H1 (cell line): ENCODE measurements around the gene TMEM50A. TPM values are rescaled to one million over a fixed set of nuclear protein-coding genes. Genes with fewer than 3 reads are reported as not detected.

Experiments used
- CTCF ChIA-PET: fragments of 300-600 bp; sonication (Branson Sonifier 250); formaldehyde crosslinking; loops from one replicate; lab custom pipeline; 2021; ENCODE audit not compliant: partially characterized antibody; lab: Charles Lee
- POLR2A ChIA-PET: fragments of 300-600 bp; sonication (Branson Sonifier 250); formaldehyde crosslinking; loops from one replicate; lab custom pipeline; 2021; ENCODE audit warnings: inconsistent platforms; ENCODE audit not compliant: partially characterized antibody; lab: Charles Lee
- DNase-seq, 2 experiments: peaks; one replicate each; pipeline versions ENCODE4 v3.0.0 to v3.0.0-alpha.2; 2010 to 2022; ENCODE audit warnings: low spot score in 2 of 2, low read depth in 1 of 2, mixed read lengths in 1 of 2
- FAIRE-seq: peaks from 2 replicates; lab custom pipeline; 2011; peaks lifted over from hg19 to GRCh38; lab: Jason Lieb, UNC
- H2AFZ ChIP-seq: 2 replicates; pipeline ENCODE4 v1.8.1; 2012; ENCODE audit warnings: low read length, inconsistent platforms
- H2AK5ac ChIP-seq: 2 replicates; pipeline ENCODE4 v1.6.1; 2013; ENCODE audit warnings: low read depth, low read length
- H2BK120ac ChIP-seq: replicated peaks from 2 replicates; pipeline ENCODE3; 2013; ENCODE audit warnings: low read depth, low read length, inconsistent platforms
- H2BK12ac ChIP-seq: 2 replicates; pipeline ENCODE4 v1.6.1; 2013; ENCODE audit warnings: low read depth, low read length
- H2BK15ac ChIP-seq: 2 replicates; pipeline ENCODE4 v1.6.1; 2013; ENCODE audit warnings: low read length
- H2BK20ac ChIP-seq: 2 replicates; pipeline ENCODE4 v1.6.1; 2013; ENCODE audit warnings: low read length
- H2BK5ac ChIP-seq: 2 replicates; pipeline ENCODE4 v1.6.1; 2013; ENCODE audit warnings: low read depth, low read length
- H3K14ac ChIP-seq: 2 replicates; pipeline ENCODE4 v1.6.1; 2013; ENCODE audit warnings: inconsistent platforms; ENCODE audit not compliant: insufficient read length
- H3K18ac ChIP-seq: 2 replicates; pipeline ENCODE4 v1.6.1; 2013; ENCODE audit warnings: low read length; ENCODE audit errors: extremely low read depth
- H3K23ac ChIP-seq: 2 replicates; pipeline ENCODE4 v1.6.1; 2013; ENCODE audit warnings: inconsistent platforms; ENCODE audit not compliant: insufficient read length
- H3K23me2 ChIP-seq: 2 replicates; pipeline ENCODE4 v1.6.1; 2013; ENCODE audit warnings: low read depth, low read length
- H3K27ac ChIP-seq: 2 replicates; pipeline ENCODE4 v1.6.1; 2011; ENCODE audit warnings: low read depth, low read length, inconsistent platforms
- H3K27me3 ChIP-seq, 4 experiments: replicated peaks in 1 of 4; 1 replicate in 1 of 4; 2 replicates in 3 of 4; pipeline versions ENCODE4 v1.6.1 to v1.8.1; 2011 to 2013; ENCODE audit warnings: low read length in 3 of 4, mild to moderate bottlenecking in 3 of 4, inconsistent platforms in 2 of 4, mixed read lengths in 2 of 4, moderate library complexity in 1 of 4; ENCODE audit not compliant: control insufficient read depth in 3 of 4, insufficient read depth in 3 of 4; ENCODE audit errors: extremely low read depth in 1 of 4
- H3K36me3 ChIP-seq, 4 experiments: 2 replicates each; pipeline versions ENCODE4 v1.6.1 to v1.8.1; 2011 to 2013; ENCODE audit warnings: mild to moderate bottlenecking in 4 of 4, low read length in 3 of 4, moderate library complexity in 2 of 4, control low read depth in 1 of 4, inconsistent platforms in 1 of 4; ENCODE audit not compliant: insufficient read depth in 4 of 4, control insufficient read depth in 2 of 4
- H3K4ac ChIP-seq: replicated peaks from 2 replicates; pipeline ENCODE3; 2013; ENCODE audit warnings: low read length, low read depth, mixed read lengths, inconsistent platforms; ENCODE audit not compliant: insufficient read length
- H3K4me1 ChIP-seq, 4 experiments: replicated peaks in 1 of 4; 1 replicate in 1 of 4; 2 replicates in 3 of 4; pipeline versions ENCODE4 v1.6.1 to v1.8.1; 2011 to 2013; ENCODE audit warnings: low read length in 3 of 4, inconsistent platforms in 2 of 4, mixed read lengths in 1 of 4; ENCODE audit not compliant: insufficient read depth in 4 of 4, control insufficient read depth in 3 of 4
- H3K4me2 ChIP-seq, 2 experiments: 2 replicates each; pipeline versions ENCODE4 v1.6.1 to v1.8.1; 2011 to 2013; ENCODE audit warnings: low read depth in 2 of 2, low read length in 2 of 2, control low read depth in 1 of 2, inconsistent platforms in 1 of 2, mild to moderate bottlenecking in 1 of 2; ENCODE audit not compliant: insufficient read depth in 1 of 2
- H3K4me3 ChIP-seq, 4 experiments: fragments of 200-600, 300-600 bp in 1 of 4; sonication (generic), shearing (Covaris generic), sonication (Bioruptor Twin) in 1 of 4; 2 replicates each; pipeline versions ENCODE4 v1.5.1 to v1.8.1; 2011 to 2016; ENCODE audit warnings: low read length in 4 of 4, low read depth in 3 of 4, control low read depth in 2 of 4, inconsistent platforms in 2 of 4, mild to moderate bottlenecking in 2 of 4, mixed read lengths in 1 of 4, moderate library complexity in 1 of 4; ENCODE audit not compliant: insufficient read depth in 2 of 4; ENCODE audit errors: extremely low read depth in 1 of 4
- H3K56ac ChIP-seq: replicated peaks from 2 replicates; pipeline ENCODE3; 2013; ENCODE audit warnings: low read depth, mild to moderate bottlenecking, mixed read lengths, low read length, inconsistent platforms; ENCODE audit not compliant: insufficient read length
- H3K79me1 ChIP-seq: 2 replicates; pipeline ENCODE4 v1.6.1; 2013; ENCODE audit warnings: low read depth, low read length, control low read depth
- H3K79me2 ChIP-seq, 2 experiments: 2 replicates each; pipeline versions ENCODE4 v1.6.1 to v1.8.1; 2012 to 2013; ENCODE audit warnings: low read length in 2 of 2, mild to moderate bottlenecking in 2 of 2, inconsistent platforms in 1 of 2; ENCODE audit not compliant: insufficient read depth in 2 of 2, control insufficient read depth in 1 of 2
- H3K9ac ChIP-seq, 4 experiments: replicated peaks in 1 of 4; 1 replicate in 1 of 4; 2 replicates in 3 of 4; pipeline versions ENCODE4 v1.6.1 to v1.8.1; 2011 to 2013; ENCODE audit warnings: low read depth in 3 of 4, low read length in 3 of 4, control low read depth in 2 of 4, mild to moderate bottlenecking in 2 of 4, moderate library complexity in 2 of 4, inconsistent platforms in 1 of 4; ENCODE audit errors: extremely low read depth in 1 of 4
- H3K9me3 ChIP-seq, 2 experiments: 2 replicates each; pipeline versions ENCODE4 v1.6.1 to v1.8.1; 2012 to 2013; ENCODE audit warnings: mild to moderate bottlenecking in 2 of 2, moderate library complexity in 2 of 2, control low read depth in 1 of 2, inconsistent platforms in 1 of 2, low read depth in 1 of 2, low read length in 1 of 2, mixed read lengths in 1 of 2; ENCODE audit not compliant: insufficient read depth in 2 of 2
- H4K20me1 ChIP-seq, 2 experiments: replicated peaks in 1 of 2; 2 replicates each; pipeline versions ENCODE3 to v1.8.1; 2011 to 2013; ENCODE audit warnings: inconsistent platforms in 2 of 2, low read length in 2 of 2, mild to moderate bottlenecking in 1 of 2; ENCODE audit not compliant: insufficient read depth in 2 of 2, control insufficient read depth in 1 of 2
- H4K5ac ChIP-seq: 2 replicates; pipeline ENCODE4 v1.6.1; 2013; ENCODE audit warnings: low read length, low read depth, mixed read lengths, inconsistent platforms; ENCODE audit not compliant: insufficient read length
- H4K8ac ChIP-seq: 2 replicates; pipeline ENCODE4 v1.8.0; 2013; ENCODE audit warnings: mild to moderate bottlenecking, moderate library complexity, low read length, inconsistent platforms; ENCODE audit not compliant: insufficient read depth; ENCODE audit errors: extremely low read depth
- H4K91ac ChIP-seq: replicated peaks from 2 replicates; pipeline ENCODE3; 2013; ENCODE audit warnings: low read length, mixed read lengths, inconsistent platforms; ENCODE audit not compliant: insufficient read length
- CBX5 ChIP-seq: fragments of 300-800, 300-1000 bp; sonication (generic); IDR thresholded peaks from 2 replicates; pipeline ENCODE4 v1.7.1; 2016; ENCODE audit warnings: antibody characterized with exemption, low read length, low read depth
- HDAC2 ChIP-seq, 2 experiments: fragments of 300-600 bp in 1 of 2; sonication (generic) in 1 of 2; IDR thresholded peaks; 2 replicates each; pipeline ENCODE4 v1.6.1; 2011 to 2012; ENCODE audit warnings: low read depth in 2 of 2, low read length in 2 of 2, mild to moderate bottlenecking in 2 of 2, moderate library complexity in 2 of 2, borderline replicate concordance in 1 of 2, inconsistent platforms in 1 of 2
- RBBP5 ChIP-seq: IDR thresholded peaks from 2 replicates; pipeline ENCODE4 v1.7.1; 2012; ENCODE audit warnings: low read depth, mild to moderate bottlenecking, inconsistent platforms, low read length, moderate library complexity, borderline replicate concordance
- WGBS, 2 experiments: shearing (Covaris generic) in 1 of 2; methylation state at CpG; one replicate each; pipeline versions ENCODE4 v1.1.6 to v1.1.7; 2013 to 2015; ENCODE audit warnings: low lambda C conversion rate in 2 of 2, mixed read lengths in 2 of 2, inconsistent platforms in 1 of 2, low coverage in 1 of 2, missing lambda C conversion rate in 1 of 2; ENCODE audit not compliant: insufficient replicate concordance in 2 of 2, insufficient coverage in 1 of 2, insufficient read length in 1 of 2; ENCODE audit errors: extremely low coverage in 1 of 2, missing lambda C conversion rate in 1 of 2; 5-methylcytosine and 5-hydroxymethylcytosine counted together
- polyA plus RNA-seq, 7 experiments: library from polyadenylated mRNA; depleted of rRNA in 3 of 7; stranded (reverse) in 5 of 7; unstranded in 2 of 7; fragments of >200 nt in 5 of 7; fragments of 200-250 nt in 2 of 7; gene quantifications; 1 replicate in 5 of 7; 2 replicates in 1 of 7; 4 replicates in 1 of 7; pipeline versions ENCODE4 v1.2.1 to v1.2.3, GENCODE V29; 2011 to 2013; ENCODE audit warnings: missing spikeins in 2 of 7, mixed read lengths in 2 of 7
- total RNA-seq: library from RNA; stranded (reverse); fragmentation: NEBNext Ultra II Directional; extraction: Animal tissue kit (Norgen Biotek cat#: 25700); gene quantifications from 2 replicates; pipeline ENCODE4 v1.2.1, GENCODE V29; 2021

Gene TMEM50A
- total and polyA plus RNA-seq, 2 of the 8 experiments (the other 6 are each of a cell fraction or from before 2014, with no cell fraction given), result 98.6 to 111 TPM

DNA sequence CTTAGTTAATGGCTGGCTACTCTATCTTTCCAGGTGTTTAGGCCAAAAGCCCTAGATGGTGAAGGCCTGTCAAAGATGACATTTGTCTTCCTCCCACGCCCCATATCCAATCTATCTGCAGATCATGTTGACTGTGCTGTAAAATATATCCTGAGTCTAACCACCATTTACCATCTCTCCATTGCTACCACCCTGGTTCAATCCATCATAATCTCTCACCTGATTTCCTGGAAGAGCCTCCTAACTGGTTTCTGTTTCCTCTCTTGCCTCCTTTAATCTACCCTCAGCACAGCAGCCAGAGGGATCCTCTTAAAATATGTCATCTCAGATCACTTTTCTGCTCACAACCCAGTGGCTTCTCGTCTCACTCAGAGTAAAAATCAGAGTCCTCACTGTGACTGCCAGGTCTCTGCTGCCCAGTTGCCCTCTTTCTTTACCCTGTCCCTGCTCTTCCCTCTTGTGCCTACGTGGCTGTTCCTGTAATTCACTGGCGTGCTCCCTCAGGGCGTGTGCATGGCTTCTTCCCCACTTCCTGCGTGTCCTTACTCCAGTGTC lies 17.8 kb downstream of the TMEM50A start:
- Histone ChIP-seq H4K91ac (no peak overlapping the region), H4K8ac (no peak overlapping the region), H3K4me2 (no peak overlapping the region), H4K20me1 (peaks cover 0 to 3% of the 10 kb centered on the region in 2 experiments), H3K23me2 (no peaks in the 10 kb centered on the region), H3K79me2 (no peaks in the 10 kb centered on the region), H2AK5ac (no peak overlapping the region), H3K79me1 (no peaks in the 10 kb centered on the region), H3K27me3 (no peaks in the 10 kb centered on the region), H3K14ac (no peak overlapping the region), H3K4me1 (no peaks in the 10 kb centered on the region), H3K23ac (no peak overlapping the region), H3K56ac (no peak overlapping the region), H4K5ac (no peak overlapping the region), H3K27ac (no peak overlapping the region), H2BK20ac (no peak overlapping the region), H3K9ac (no peak overlapping the region), H3K18ac (no peak overlapping the region), H3K4ac (no peak overlapping the region), H2BK120ac (no peak overlapping the region), H3K9me3 (no peaks in the 10 kb centered on the region), H2BK5ac (no peak overlapping the region), H2AFZ (no peak overlapping the region), H2BK15ac (no peak overlapping the region), H3K36me3 (peaks cover 12 to 51% (median 25%) of the 10 kb centered on the region in 4 experiments), H2BK12ac (no peak overlapping the region), H3K4me3 (no peak overlapping the region)
- ChIA-PET POLR2A (no interaction called here), CTCF (no interaction called here)
- FAIRE-seq (no peak), DNase-seq (no peak)
- TF ChIP-seq CBX5 (no peak), HDAC2 (IDR thresholded peaks at IDR 0.05; ENCODE audit: borderline replicate concordance in 1 of 2, low read depth in 2 of 2, low read length in 2 of 2) (no peak), RBBP5 (no peak)
- WGBS, 2 experiments, result 82% methylated on average over 6 of the region's 6 CpGs; no CpG with 5 or more reads in 1 of the 2 experiments
